Activated CD8-positive, alpha-beta T cell treated with anti-CD3 and anti-CD28 coated beads for 36 hours (primary cell): ENCODE results near the gene CABP7. TPM values are rescaled to one million over a fixed set of nuclear protein-coding genes. Genes with fewer than 3 reads are reported as not detected.

Experiments used
- ATAC-seq: fragments of 200-7000 bp; cut with Tn5 transposase; one replicate; pipeline ENCODE4 v1.10.0; 2021; ENCODE audit warnings: mild to moderate bottlenecking, moderate library complexity
- CTCF ChIA-PET: fragments of 350-600 bp; sonication (Branson Sonifier 250); formaldehyde crosslinking; loops from one replicate; lab custom pipeline; 2021; ENCODE audit warnings: antibody characterized with exemption; lab: Charles Lee
- POLR2A ChIA-PET: fragments of 350-600 bp; sonication (Branson Sonifier 250); formaldehyde crosslinking; loops from one replicate; lab custom pipeline; 2021; ENCODE audit warnings: antibody characterized with exemption; lab: Charles Lee
- DNase-seq: peaks from one replicate; pipeline ENCODE4 v3.0.0-alpha.2; 2020
- H3K27ac Mint-ChIP-seq: one replicate; pipeline ENCODE4 v1.8.0; 2021; ENCODE audit warnings: mild to moderate bottlenecking, mixed read lengths
- H3K27me3 Mint-ChIP-seq: one replicate; pipeline ENCODE4 v1.8.0; 2021; ENCODE audit warnings: mixed read lengths
- H3K36me3 Mint-ChIP-seq: one replicate; pipeline ENCODE4 v1.8.0; 2021; ENCODE audit warnings: low read depth, mixed read lengths
- H3K4me1 Mint-ChIP-seq: one replicate; pipeline ENCODE4 v1.8.0; 2021; ENCODE audit warnings: low read depth, mixed read lengths
- H3K4me3 Mint-ChIP-seq: one replicate; pipeline ENCODE4 v1.8.0; 2021; ENCODE audit warnings: mild to moderate bottlenecking, moderate library complexity, mixed read lengths
- H3K9me3 Mint-ChIP-seq: one replicate; pipeline ENCODE4 v1.8.0; 2021; ENCODE audit warnings: mixed read lengths
- intact Hi-C: fragments of 100-400 bp; cut with micrococcal nuclease; formaldehyde crosslinking; loops from one replicate; pipeline ENCODE4 v1.10.0; 2022
- total RNA-seq, 2 experiments: library from RNA; stranded (reverse); gene quantifications; one replicate each; pipeline ENCODE4 v1.2.3, GENCODE V29; 2021
- TF ChIP-seq, protein P1 (sequence below): fragments of 200-600 bp; IDR thresholded peaks from one replicate; pipeline ENCODE4 v1.8.0; 2022; ENCODE audit warnings: antibody characterized with exemption, mild to moderate bottlenecking

Gene CABP7
- total RNA-seq, 2 experiments from 2014 or later: 0.09 TPM; not detected in 1

DNA sequence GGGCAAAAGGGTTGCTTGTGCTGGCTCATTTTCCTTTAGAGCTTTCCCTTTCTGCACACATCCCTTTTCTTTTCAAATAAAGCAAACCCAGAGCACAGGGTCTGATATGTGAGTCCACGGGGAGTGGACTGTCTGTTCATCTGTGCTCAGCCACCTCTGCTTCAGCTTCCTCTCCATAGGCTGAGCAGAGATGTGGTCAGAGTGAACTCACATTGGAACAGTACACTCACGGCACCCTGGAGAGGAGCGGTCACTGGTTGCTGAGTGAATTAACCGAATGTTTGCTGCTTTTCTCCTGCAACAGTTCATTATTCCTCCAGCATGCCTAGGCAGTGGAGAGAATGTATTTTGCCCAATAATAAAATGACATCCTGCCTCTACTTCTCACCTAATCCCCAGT lies 36.3 kb upstream of the CABP7 start:
- intact Hi-C loops: no loop called here
- POLR2A ChIA-PET: no interaction called here
- H3K4me3 Mint-ChIP-seq: no peak overlapping the region
- H3K27ac Mint-ChIP-seq: no peak overlapping the region
- ATAC-seq (no peak), DNase-seq (no peak)
- H3K4me1 Mint-ChIP-seq: no peaks in the 10 kb centered on the region
- H3K36me3 Mint-ChIP-seq: peaks cover 11% of the 10 kb centered on the region
- H3K27me3 Mint-ChIP-seq: no peaks in the 10 kb centered on the region
- H3K9me3 Mint-ChIP-seq: no peaks in the 10 kb centered on the region
- TF ChIP-seq, protein P1, sequence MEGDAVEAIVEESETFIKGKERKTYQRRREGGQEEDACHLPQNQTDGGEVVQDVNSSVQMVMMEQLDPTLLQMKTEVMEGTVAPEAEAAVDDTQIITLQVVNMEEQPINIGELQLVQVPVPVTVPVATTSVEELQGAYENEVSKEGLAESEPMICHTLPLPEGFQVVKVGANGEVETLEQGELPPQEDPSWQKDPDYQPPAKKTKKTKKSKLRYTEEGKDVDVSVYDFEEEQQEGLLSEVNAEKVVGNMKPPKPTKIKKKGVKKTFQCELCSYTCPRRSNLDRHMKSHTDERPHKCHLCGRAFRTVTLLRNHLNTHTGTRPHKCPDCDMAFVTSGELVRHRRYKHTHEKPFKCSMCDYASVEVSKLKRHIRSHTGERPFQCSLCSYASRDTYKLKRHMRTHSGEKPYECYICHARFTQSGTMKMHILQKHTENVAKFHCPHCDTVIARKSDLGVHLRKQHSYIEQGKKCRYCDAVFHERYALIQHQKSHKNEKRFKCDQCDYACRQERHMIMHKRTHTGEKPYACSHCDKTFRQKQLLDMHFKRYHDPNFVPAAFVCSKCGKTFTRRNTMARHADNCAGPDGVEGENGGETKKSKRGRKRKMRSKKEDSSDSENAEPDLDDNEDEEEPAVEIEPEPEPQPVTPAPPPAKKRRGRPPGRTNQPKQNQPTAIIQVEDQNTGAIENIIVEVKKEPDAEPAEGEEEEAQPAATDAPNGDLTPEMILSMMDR: no peak
- CTCF ChIA-PET: interaction anchor here (1.1 kb wide), 1 partner anchor 47 kb away, joined by 3 read pairs; no protein-coding TSS in a partner anchor

DNA sequence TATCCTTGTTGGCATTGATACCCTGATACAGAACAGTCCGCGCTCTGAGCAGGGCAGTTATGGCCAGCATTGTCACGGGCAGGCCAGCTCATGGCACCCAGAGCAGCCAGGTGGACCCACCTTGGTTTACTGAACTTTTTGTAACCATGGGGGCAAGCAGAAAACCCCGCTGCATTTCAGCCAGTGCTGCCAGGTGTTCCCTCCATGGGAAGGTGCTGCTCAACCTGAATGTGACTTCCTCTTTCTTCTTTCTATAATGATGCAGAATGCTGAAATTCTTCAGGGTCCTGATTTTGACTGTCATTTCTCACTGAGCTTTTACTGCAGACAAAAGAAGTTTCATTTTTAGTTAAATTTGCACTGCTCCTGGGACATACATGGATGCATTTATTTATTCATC lies 35.6 kb upstream of the CABP7 start:
- H3K4me1 Mint-ChIP-seq: no peaks in the 10 kb centered on the region
- CTCF ChIA-PET: no interaction called here

DNA sequence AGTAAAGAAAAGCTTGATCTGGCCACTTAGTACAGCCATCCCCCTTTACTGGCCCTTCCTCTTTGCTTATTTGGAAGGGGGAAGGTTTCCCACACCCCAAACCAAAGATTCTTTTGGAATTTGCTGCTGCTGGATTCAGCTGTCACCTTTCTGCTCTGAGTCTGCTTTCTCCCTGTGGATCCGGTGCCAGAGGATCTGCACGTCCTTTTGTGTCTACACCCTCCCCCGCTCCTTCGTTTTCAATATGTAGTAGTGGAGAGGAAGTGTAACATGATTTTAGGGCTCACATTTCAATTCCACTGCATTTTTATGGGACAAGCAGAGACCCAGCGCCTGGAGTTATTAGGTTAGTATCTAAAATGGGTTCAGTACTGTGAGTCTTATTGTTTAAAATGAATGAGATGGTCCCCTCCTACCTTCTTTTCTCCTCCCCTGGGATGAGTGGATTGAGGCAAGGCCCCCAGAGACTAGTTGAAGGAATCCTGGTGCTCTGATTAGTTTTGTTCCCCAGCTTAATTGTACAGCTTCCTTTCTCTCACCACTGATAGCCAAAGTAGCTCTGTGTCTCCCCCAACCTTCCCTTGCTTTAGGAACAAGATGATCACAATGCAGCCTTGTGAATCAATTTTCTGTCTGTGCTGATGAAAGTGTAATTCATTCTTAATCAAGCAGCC lies 30.5 kb upstream of the CABP7 start:
- TF ChIP-seq, protein P1: no peak
- Mint-ChIP-seq H3K4me1 (no peaks in the 10 kb centered on the region), H3K9me3 (no peaks in the 10 kb centered on the region), H3K4me3 (no peak overlapping the region), H3K36me3 (peaks cover 7% of the 10 kb centered on the region), H3K27me3 (no peaks in the 10 kb centered on the region), H3K27ac (no peak overlapping the region)
- ChIA-PET POLR2A (no interaction called here), CTCF (interaction anchor here (1.0 to 1.7 kb wide), 17 partner anchors 9 to 399 kb away, joined by 3 to 11 read pairs (median 3); no protein-coding TSS in a partner anchor)
- intact Hi-C loops: no loop called here
- ATAC-seq (no peak), DNase-seq (no peak)

More for the DNA sequence above, 35.6 kb upstream of the CABP7 start:
- no peaks in the 10 kb centered on the region for H3K9me3 Mint-ChIP-seq
- H3K4me3 Mint-ChIP-seq: no peak overlapping the region
- peaks cover 10% of the 10 kb centered on the region for H3K36me3 Mint-ChIP-seq
- no peak for ATAC-seq
- TF ChIP-seq, protein P1: no peak
- H3K27me3 Mint-ChIP-seq: no peaks in the 10 kb centered on the region
- POLR2A ChIA-PET: no interaction called here
- no peak overlapping the region for H3K27ac Mint-ChIP-seq
- DNase-seq: no peak
- intact Hi-C loops: no loop called here

DNA sequence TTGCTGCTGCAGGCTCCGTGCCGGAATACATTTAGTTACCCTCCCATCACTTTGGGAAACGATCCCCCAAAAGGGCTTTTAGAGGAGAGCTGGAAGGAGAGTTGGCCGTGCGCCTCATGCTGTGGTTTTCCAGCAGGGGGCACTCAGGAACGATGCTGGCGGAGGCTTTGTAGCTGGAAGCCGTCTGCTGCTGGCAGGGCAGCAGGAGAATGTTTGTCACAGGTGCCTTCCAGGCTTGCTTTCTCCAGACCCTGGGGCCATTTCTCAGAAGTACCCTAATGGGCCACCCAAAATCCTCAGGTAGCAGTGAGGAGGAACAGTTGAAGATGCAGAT lies 30.0 kb upstream of the CABP7 start:
- TF ChIP-seq, protein P1: peak; percentile 57
- peak; percentile 37 for DNase-seq
- Mint-ChIP-seq H3K4me1 (no peaks in the 10 kb centered on the region), H3K9me3 (no peaks in the 10 kb centered on the region), H3K4me3 (no peak overlapping the region), H3K27me3 (no peaks in the 10 kb centered on the region), H3K27ac (no peak overlapping the region), H3K36me3 (peaks cover 7% of the 10 kb centered on the region)
- intact Hi-C loops: no loop called here
- POLR2A ChIA-PET: no interaction called here
- ATAC-seq: peak; percentile 47
- CTCF ChIA-PET: interaction anchor here (0.7 to 1.7 kb wide), 17 partner anchors 9 to 399 kb away, joined by 3 to 11 read pairs (median 3); no protein-coding TSS in a partner anchor

DNA sequence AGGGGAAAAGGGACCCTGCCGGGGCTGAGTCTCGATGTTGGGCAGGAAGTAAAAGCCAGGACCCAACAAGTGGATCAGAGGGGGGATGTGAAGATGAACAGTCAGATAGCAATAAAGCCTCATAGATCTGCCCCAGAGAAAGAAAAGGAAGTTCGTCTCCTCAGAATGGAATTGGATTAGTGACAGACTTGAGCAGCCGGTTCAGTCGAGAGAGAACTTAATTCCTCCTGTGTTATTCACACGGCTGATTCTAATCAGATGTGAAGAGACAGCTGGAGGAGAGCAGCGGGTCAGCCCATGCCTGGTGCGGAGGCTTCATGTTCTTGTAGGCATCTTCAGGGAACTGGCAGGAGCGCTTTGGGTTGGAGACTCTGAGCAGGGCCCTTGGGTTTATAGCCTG lies 29.3 kb upstream of the CABP7 start:
- H3K4me3 Mint-ChIP-seq: no peak overlapping the region
- TF ChIP-seq, protein P1: no peak
- ChIA-PET POLR2A (no interaction called here), CTCF (interaction anchor here (0.7 to 1.7 kb wide), 15 partner anchors 10 to 398 kb away, joined by 3 to 11 read pairs (median 3); no protein-coding TSS in a partner anchor)
- peaks cover 8% of the 10 kb centered on the region for H3K36me3 Mint-ChIP-seq
- H3K27ac Mint-ChIP-seq: no peak overlapping the region
- intact Hi-C loops: no loop called here
- H3K27me3 Mint-ChIP-seq: no peaks in the 10 kb centered on the region
- no peak for ATAC-seq
- no peak for DNase-seq
- H3K4me1 Mint-ChIP-seq: no peaks in the 10 kb centered on the region
- H3K9me3 Mint-ChIP-seq: no peaks in the 10 kb centered on the region
